ENCODE data around the gene DDX27.
A peak's percentile ranks its signal among the peaks of the same experiment; 100 is the strongest.

Gene DDX27

DNA sequence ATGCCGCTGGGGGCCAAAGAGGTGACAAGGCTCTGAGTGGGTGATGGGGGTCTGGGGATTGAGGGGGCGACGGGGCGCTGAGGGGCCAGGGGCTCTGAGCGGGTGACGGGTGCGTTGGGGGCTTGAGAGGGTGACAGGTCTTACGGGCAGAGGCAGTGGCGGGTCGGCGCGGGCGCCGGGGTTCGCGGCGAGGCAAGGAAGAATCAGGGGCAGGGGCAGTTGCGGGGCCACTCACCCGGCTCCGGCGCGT, 58.5 kb downstream of the DDX27 start:
- DNase-seq (ENCODE audit: low read depth in 3 of 3, low spot score in 1 of 3) = no peak

DNA sequence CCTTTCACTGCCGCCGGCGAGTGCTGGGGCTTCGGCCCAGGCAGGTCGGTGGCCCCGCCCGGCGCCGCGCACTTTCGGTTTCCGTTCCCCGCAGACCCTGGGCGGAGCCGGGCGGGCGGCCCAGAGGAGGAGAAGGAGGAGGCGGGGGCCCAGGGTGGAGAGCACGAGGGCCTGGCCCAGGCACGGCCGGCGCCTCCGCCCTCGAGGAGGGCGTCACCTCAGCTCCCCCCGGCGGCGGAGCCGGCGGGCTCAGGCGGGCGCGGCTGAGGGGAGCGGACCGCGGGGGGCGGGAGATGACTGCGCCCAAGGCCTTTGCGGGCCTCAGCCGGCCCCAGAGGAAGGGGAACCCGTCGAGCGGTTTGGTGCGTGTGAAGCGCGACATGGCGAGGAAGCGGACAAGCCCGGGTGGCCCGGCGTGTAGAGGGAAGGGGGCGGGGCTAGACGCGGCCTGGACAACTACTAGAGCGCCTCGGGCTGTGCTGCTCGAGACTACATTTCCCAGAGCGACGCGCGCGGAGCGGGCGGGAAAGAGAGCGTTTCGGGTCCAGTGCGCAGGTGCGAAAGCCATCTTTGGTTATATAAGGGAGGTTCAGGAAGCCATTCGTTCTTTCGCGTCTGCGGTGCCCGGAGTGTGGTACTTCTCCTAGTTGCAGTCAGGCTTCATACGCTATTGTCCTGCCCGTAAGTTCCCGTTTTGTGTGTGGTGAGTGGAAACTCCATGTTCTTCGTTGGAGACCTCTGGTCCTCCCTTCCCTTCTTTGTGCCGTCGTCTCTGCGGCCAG, 59.0 kb downstream of the DDX27 start, which contains the start of gene ZNFX1:
TSS of gene ZNFX1 (minus strand) at position 22 of the 782 bp plus-strand sequence. CDS start 2,218 bp downstream, outside the sequence.
- peak; percentile 94 to 97 (median 97) for DNase-seq (ENCODE audit: low read depth in 3 of 3, low spot score in 1 of 3)

DNA sequence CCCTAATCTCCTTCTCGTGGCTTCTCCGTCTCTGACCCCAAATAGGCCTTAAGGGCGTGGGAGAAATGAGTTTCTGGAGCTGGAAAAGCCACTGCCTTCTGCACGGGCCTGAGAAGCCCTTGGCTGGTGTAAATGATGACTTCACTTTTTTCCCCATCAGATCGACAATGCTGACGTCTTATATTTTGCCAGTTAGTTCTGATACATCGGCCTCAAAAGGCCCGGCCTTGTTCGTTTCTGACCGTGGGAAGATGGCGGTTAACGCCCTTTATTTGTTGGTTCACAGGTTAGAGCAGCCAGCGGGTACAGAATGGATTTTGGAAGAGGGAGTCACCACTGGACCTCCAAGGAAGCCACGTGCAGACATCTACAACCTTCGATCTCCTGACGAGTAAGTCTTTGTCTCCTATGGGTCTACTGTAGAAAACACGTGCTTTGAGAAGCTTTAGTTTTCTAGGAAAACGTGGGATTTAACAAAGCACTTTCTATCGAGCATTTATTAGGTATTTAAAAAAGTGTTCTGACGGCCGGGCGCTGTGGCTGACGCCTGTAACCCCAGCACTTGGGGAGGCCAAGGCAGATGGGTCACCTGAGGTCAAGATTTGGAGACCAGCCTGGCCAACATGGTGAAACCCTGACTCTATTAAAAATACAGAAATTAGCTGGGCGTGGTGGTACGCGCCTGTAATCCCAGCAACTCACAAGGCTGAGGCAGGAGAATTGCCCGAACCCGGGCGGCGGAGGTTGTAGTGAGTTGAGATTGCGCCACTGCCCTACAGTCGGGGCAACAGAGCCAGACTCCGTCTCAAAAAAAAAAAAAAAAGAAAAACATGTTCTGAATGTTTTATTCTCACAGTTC, 59.8 kb downstream of the DDX27 start:
- DNase-seq (ENCODE audit: low read depth in 3 of 3, low spot score in 1 of 3) = peak in 1 of 3 donors; percentile 22

DNA sequence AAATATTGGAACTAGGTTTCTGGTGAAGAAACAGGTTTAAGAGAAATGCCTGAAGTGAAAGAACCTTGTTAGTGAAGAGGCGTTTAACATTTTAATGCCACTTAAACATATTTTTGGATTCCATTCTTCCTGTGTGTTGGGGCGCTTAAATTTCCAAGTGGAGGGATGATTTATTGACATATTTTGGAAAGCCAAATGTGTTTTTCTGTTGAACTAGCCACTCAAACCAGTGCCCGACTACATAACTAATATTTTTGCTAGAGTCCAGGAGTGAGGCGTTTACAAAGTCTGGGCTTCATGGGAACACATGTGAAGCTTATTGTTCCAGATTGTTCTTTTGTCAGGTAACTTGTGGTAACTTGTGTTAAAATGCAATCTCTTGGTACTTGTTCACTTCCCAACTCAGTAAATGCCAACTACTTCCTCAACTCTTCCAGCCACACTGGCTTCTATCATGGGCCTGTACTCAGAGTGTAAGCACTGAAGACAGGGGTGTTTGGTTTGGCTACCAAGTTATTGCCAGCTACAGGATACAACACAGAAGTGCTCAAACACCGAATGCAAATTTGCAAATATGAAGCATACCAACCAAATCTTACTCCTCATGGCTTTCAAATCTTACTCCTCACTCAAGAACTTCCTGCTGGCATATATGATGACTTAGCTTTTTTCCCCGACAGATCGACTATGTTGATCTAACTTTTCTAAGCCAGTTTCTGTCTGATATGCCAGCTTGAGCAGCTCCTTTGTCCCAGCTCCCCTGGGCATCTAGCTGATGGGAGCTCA, 60.7 kb downstream of the DDX27 start:
- DNase-seq (ENCODE audit: low read depth in 3 of 3, low spot score in 1 of 3) = no peak

DNA sequence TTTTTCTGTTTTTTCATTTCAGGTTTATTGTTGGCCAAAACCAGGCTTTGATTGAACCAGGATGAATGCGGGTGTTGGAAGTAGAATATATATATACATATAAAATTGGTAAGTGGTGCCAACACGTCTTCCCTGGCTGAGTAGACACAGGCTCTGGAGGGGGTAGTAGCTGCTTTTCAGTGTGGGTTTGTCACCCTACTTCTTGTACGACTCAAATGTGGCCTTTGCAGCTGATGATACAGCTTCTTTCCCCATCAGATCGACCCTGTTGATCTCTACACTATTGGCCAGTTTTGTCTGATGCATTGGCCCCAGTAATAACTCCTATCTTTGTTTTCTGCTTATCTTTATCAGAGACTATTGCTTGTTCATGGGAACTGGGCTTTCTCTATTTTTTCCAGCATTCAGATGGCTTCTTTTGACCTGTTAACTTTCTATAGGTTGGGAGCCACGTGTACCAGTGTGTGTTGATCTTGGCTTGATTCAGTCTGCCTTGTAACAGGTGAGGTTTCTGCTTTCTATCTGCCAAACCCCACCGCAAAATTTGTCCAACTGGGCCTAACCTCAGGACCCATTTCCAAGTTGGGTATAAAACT, 61.3 kb downstream of the DDX27 start:
- DNase-seq (ENCODE audit: low read depth in 3 of 3, low spot score in 1 of 3) = no peak

DNA sequence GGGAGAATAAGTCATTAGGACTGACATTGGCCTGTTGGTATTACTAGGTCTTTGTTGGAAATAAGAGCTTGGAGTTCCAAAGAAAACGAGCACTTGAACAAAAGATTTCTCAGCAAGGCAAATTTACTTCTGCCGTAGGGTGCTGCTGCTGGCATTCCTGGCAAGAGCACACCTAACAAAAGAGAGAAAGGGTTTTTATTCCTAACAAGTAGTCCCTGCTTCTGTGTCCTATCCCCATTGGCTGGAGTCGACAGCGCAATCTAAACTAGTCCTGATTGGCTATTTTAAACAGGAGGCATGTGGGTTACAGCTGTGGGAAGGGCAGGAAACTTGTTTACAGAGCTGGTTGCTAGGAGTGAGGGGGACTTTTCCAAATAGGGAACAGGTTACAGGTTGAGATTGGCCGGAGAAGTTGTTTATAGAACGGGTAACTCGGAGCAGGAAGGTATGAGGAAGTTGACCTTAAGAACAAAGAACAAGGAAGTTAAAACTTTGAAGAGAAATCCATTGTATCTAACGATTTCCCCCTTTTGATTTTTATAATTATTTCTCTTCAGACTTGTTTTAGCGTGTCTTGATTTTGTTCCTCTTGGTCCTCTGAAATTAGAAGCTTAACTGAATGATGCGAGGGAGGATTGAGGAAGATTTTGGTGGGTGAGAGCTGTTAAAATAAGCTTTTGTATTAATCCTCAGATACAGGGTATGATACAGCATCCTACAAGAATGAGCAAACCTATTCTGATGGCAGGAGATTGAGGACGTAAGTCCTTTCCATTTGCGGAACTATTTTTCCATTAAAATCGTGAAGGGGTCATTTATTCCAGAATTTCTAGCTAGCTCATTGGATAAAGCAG, 62.1 kb downstream of the DDX27 start:
- DNase-seq (ENCODE audit: low read depth in 3 of 3, low spot score in 1 of 3) = no peak

DNA sequence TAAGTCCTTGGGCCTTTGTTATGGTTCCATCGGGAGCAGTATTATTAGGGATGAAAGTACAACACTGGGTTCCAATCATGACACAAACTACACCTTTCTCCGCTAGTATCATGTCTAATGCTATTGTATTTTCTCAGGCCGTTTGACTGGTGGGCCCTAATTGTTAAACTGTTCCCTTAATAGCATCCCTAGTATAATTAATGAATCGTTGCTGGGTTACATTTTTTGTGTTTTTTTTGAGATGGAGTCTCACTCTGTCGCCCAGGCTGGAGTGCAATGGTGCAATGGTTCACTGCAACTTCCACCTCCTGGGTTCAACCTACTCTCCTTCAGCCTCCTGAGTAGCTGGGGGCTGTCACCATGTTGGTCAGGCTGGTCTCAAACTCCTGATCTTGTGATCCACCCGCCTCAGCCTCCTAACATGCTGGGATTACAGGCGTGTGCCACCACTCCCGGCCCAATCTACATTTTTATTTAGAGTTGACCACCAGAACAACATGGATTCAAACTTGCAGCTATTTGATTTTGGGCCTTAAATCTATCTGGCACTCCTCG, 62.8 kb downstream of the DDX27 start:
- no peak for DNase-seq (ENCODE audit: low read depth in 3 of 3, low spot score in 1 of 3)

DNA sequence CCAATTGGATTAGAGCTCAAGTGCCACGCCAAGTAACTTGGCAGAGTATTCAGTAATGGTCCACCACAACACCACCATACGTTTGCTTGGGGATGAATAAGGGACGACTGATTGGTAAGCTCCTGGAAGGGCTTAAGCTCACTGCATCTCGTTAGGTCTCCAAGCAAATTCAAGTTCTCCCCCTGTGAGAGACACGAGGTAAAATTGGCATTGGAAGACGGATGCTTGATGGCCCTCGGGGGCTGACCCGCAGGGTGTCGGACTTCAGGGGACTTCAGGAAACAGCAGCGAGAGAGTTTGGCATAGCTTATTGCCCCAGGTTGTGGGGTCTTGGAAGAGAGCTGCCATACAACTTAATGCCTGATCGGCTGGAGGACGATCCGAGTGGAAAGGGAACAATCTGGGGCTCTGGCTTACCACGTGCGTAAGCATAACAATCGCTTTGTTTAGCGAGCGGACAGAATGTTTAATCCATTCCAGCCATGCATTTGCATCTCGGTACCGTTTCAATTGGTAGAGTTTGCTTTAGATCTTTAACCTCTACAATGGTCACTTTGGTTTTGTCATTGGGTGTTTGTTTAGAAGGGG, 63.5 kb downstream of the DDX27 start:
- no peak for DNase-seq (ENCODE audit: low read depth in 3 of 3, low spot score in 1 of 3)

DNA sequence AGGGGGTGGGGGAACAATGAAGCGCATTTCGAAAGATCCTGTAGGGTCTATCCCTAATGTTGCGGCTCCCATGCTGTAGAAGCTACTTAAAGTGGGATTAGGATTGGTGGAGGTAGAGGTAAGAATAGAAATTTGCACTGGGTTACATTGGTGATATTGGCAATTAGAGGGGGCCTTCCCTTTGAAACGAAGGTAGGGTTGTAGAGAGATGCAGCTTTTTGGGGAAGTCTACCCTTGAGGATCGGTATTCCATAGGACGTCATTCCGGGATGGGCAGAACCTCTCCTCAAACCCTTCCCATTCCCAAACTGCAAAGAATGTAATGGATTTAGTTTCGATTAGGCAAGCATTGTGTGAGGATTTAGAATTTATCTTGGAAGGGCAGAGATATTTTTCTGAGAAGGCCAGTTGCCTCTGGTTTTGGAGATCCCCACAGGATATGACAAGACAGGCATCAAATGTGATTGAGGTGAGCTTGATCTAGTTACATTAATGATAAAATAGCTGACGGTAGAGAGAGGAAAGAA, 64.0 kb downstream of the DDX27 start:
- no peak for DNase-seq (ENCODE audit: low read depth in 3 of 3, low spot score in 1 of 3)

DNA sequence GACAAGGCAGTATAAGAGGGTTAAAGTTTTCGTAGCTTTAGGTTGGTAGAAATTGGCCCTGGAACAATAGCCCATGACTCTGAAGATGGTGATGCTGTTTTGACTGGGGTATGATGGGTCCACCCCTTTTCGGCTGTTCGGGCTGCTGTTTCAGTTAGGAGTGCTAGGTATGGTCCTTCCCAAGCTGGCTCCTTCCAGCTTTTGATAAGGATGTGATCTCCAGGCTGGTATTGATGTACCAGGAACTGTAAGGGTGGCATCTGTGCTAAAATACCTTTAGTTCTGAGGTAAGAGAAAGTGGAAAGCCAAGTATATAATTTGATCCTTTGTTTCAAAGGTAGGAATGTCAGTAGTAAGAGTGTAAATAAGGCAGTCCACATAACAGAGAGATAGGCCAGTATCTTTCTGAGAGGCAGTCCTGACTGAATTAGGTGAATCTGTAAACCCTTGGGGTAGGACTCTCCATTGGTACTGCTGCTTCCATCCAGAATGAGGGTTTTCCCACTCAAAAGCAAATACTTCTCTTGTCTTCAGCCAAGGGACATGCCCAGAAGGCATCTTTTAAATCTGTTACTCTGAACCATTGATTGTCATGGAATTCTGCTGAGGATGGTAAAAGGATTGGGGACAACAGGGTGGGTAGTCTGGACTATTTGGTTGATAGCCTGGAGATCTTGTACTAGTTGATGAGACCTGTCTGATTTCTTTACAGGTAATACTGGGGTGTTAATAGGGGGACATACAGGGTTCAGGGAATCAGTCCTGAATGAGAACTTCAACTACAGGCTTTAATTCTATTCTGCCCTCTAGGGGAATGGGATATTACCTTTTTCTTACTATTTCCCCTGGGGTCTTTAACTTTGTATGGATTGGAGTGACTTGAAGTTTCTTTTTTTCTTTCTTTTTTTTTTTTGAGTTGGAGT, 64.7 kb downstream of the DDX27 start:
- DNase-seq (ENCODE audit: low read depth in 3 of 3, low spot score in 1 of 3) = no peak

DNA sequence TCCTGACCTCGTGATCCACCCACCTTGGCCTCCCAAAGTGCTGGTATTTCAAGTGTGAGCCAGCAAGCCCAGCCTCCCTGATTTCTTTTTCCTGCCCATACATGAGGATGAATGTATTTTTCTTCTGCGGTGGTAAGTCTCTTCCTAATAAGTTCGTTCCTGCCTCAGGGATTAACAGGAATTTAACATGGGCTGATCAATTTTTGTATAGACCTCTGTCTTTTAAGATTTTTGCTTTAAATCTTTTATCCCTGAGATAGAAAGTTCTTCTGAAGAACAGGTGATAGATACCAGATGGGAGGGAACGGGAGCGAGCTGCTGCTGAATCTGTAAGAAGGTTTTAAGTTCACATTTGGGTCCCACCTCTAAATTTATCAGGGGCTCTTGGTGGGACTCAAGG, 65.6 kb downstream of the DDX27 start:
- DNase-seq (ENCODE audit: low read depth in 3 of 3, low spot score in 1 of 3) = no peak

DNA sequence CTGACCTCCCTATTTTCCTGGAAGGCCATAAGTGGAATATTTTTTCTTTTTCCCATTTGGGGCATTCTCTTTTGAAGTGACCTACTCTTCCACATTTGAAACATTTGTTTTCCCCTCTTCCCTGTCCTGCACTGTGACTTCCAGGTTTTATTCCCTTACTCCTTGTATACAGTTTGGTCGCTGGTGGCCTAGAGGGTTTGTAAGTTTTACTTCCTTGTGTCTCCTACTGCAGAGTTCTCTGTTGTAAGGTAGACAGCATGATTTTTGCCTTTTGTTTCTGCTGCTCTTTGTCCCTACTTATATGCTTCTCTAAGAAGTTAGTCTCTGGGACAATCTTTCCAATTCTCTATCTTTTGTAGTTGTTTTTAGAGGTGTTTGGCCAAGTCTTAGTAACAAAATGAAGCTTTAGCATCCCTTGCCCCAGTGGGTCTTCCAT, 66.0 kb downstream of the DDX27 start:
- no peak for DNase-seq (ENCODE audit: low read depth in 3 of 3, low spot score in 1 of 3)

DNA sequence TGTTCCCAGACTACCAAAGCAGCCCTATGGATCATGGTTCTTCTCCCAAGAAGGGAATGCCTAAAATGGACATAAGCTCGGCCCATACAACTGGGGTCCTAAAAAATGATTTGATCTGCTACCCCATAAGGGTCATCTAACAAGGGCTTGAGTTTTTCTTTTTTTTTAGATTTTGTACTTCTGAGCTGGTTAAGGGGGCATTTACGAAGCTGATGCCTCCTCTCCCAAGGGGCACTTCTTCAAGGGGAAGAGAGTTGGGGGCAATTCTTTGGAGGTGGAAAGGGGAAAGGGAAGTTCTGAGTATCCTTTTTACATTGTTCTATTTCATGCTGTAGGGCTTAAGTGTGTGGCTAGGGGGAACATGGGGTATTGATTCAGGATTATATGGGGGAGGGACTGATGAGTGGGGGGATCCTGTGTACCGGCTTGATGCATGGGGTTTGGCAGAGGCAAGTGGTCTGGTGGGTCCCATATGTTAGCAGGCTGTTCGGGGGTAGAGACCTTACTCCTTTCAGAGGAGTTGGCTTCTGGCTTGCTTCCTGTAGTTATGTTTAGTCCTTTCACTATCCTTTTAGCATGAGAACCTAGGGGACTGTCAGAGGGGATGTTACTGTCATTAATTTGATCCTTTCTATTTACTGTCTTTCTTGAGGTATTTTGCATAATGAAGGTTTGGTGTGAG, 66.7 kb downstream of the DDX27 start:
- DNase-seq (ENCODE audit: low read depth in 3 of 3, low spot score in 1 of 3) = no peak

DNA sequence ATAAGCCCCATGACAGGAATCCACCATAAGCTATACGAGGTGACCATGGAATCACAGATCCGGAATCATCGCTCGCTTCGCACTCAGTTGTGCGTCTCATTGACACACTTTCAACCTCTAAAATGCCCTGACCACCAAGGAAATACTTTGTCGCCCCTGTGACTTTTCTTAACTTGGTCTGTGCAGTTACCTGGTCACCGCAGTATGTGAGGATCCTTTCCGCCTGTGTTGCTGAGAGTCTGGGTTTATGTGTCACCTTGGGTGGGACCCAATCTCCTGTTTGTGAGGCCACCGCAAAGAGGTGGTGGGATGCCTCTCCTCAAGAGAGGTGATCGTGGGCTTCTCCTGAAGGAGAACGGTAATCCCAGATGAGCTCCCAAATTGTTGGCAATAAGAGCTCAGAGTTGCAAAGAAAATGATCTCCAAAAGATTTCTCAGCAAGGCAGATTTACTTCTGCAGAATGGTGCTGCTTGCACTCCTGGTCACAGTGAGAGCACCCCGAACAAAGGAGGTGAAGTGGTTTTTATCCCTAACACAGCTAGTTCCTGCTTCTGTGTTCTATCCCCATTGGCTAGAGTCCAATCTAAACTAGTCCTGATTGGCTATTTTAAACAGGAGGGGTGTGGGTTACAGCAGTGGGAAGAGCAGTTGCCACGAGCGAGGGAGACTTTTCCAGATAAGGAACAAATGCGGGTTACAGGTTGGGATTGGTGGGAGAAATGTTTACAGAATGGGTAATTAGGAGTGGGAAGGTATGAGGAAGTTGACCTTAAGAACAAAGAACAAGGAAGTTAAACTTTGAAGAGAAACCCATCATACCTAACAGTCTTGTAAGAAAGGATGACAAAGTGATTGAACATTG, 67.7 kb downstream of the DDX27 start:
- DNase-seq (ENCODE audit: low read depth in 3 of 3, low spot score in 1 of 3) = no peak

DNA sequence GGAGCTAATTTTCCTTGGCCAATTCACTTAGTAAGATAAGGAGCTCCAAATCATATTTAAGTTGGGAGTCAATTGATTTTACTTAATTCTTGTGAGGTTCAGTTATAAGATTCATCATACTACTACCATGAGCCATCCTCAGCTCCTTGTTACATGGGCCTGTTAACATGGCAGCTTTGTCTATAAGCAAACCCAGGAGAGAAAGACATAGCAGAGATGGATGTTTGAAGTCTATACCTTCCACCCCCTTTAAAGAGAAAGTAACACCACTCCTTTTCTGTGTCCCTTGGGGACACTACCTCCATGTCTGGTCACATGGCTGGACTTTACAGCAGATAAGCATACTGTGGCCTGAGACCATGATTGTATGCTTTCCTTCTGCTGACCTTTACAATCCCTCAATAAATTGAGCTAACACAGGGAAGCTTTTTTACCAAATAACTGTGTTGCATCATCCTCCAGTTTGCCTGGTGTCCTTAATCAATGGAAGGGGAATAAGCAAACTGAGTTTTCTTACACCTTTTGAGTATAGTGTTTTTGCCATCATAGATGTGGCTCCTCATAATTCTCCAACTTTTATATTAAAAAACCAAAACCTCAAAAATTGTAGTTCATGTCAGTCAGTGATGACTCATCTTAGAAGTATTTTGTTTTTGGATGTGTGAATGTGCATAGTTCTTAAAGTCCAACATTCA, 68.5 kb downstream of the DDX27 start:
- no peak for DNase-seq (ENCODE audit: low read depth in 3 of 3, low spot score in 1 of 3)

DNA sequence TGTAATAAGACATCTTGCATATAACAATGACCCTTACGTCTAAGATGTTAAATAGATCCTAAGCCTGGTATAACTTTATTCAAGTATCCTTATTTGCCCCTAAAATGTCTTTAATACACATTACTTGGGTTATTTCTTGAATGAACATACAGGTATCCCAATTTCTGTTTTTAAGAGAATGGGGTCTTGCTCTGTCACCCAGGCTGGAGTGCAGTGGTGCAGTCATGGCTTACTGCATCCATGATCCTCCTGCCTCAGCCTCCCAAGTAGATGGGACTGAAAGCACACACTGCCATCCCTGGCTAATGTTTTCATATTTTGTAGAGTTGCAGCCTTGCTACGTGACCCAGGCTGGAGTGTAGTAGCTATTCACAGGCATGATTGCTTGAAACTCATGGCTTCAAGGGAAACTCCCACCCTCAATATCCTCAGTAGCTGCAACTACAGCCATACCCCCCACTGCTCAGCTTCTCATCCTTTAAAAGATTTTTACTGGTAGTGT, 69.1 kb downstream of the DDX27 start:
- no peak for DNase-seq (ENCODE audit: low read depth in 3 of 3, low spot score in 1 of 3)
